Caco-2 (cell line): ENCODE results near the gene DNER. TPM values are rescaled to one million over a fixed set of nuclear protein-coding genes. Genes with fewer than 3 reads are reported as not detected.

Experiments
- BruUV-seq: library from RNA; stranded (reverse); fragments of 400-500 nt; replicated peaks from 2 replicates; lab custom pipeline; 2021; lab: Mats Ljungman, UMichigan
- CTCF ChIA-PET: fragments of 300-600 bp; sonication (Branson Sonifier 250); formaldehyde crosslinking; loops from one replicate; lab custom pipeline; 2022; ENCODE audit warnings: antibody characterized with exemption; lab: Charles Lee
- POLR2A ChIA-PET: fragments of 300-600 bp; sonication (Branson Sonifier 250); formaldehyde crosslinking; loops from one replicate; lab custom pipeline; 2022; ENCODE audit warnings: antibody characterized with exemption; lab: Charles Lee
- DNase-seq, 2 experiments: peaks; one replicate each; pipeline versions ENCODE4 v3.0.0 to v3.0.0-alpha.2; 2020 to 2022
- H3K27me3 ChIP-seq: replicated peaks from 2 replicates; pipeline ENCODE4 v1.6.0; 2011; ENCODE audit warnings: low read length; ENCODE audit not compliant: control insufficient read depth, insufficient read depth
- H3K36me3 ChIP-seq: 2 replicates; pipeline ENCODE4 v1.5.1; 2011; ENCODE audit warnings: low read length; ENCODE audit not compliant: control insufficient read depth, insufficient read depth
- H3K4me1 ChIP-seq: fragments of 250-450 bp; sonication (Bioruptor Pico); 2 replicates; pipeline ENCODE4 v1.5.1; 2020; ENCODE audit warnings: mild to moderate bottlenecking
- H3K4me3 ChIP-seq: 2 replicates; pipeline ENCODE4 v1.5.1; 2011; ENCODE audit warnings: low read depth, mild to moderate bottlenecking, control low read depth, low read length
- H3K9me3 ChIP-seq: fragments of 250-450 bp; sonication (Bioruptor Pico); 2 replicates; pipeline ENCODE4 v1.5.1; 2020; ENCODE audit warnings: mild to moderate bottlenecking, moderate library complexity
- H3K27ac Mint-ChIP-seq: one replicate; pipeline ENCODE4 v1.8.0; 2022; ENCODE audit warnings: mixed read lengths; ENCODE audit not compliant: unreplicated experiment
- H3K27me3 Mint-ChIP-seq: one replicate; pipeline ENCODE4 v1.8.0; 2022; ENCODE audit warnings: mixed read lengths; ENCODE audit not compliant: insufficient read depth, unreplicated experiment
- H3K36me3 Mint-ChIP-seq: one replicate; pipeline ENCODE4 v1.8.0; 2022; ENCODE audit warnings: mild to moderate bottlenecking, mixed read lengths; ENCODE audit not compliant: insufficient read depth, unreplicated experiment
- H3K4me1 Mint-ChIP-seq: one replicate; pipeline ENCODE4 v1.8.0; 2022; ENCODE audit warnings: low read depth, mixed read lengths; ENCODE audit not compliant: unreplicated experiment
- H3K4me3 Mint-ChIP-seq: one replicate; pipeline ENCODE4 v1.8.0; 2022; ENCODE audit warnings: mild to moderate bottlenecking, moderate library complexity, mixed read lengths; ENCODE audit not compliant: unreplicated experiment
- H3K9me3 Mint-ChIP-seq: one replicate; pipeline ENCODE4 v1.8.0; 2022; ENCODE audit warnings: mixed read lengths; ENCODE audit not compliant: unreplicated experiment
- CTCF ChIP-seq, 2 experiments: fragments of 200-600 bp in 1 of 2; IDR thresholded peaks; 1 replicate in 1 of 2; 2 replicates in 1 of 2; pipeline versions ENCODE4 v1.5.1 to v1.8.0; 2011 to 2022; ENCODE audit warnings: antibody characterized with exemption in 1 of 2, control low read depth in 1 of 2, inconsistent platforms in 1 of 2, low read depth in 1 of 2, low read length in 1 of 2, mild to moderate bottlenecking in 1 of 2, moderate library complexity in 1 of 2; ENCODE audit not compliant: insufficient read depth in 1 of 2, severe bottlenecking in 1 of 2, unreplicated experiment in 1 of 2
- intact Hi-C: fragments of 100-400 bp; cut with micrococcal nuclease; formaldehyde crosslinking; loops from one replicate; pipeline ENCODE4 v1.10.0; 2022; ENCODE audit not compliant: unreplicated experiment
- total RNA-seq: library from RNA; stranded (reverse); gene quantifications from 2 replicates; pipeline ENCODE4 v1.2.3, GENCODE V29; 2022

Gene DNER
- total RNA-seq, 1 experiment from 2014 or later = not detected

- H3K4me1 ChIP-seq = no peaks in the 10 kb centered on the region
- TF ChIP-seq CTCF (IDR thresholded peaks at IDR 0.05; ENCODE audit: insufficient read depth in 1 of 2, low read depth in 1 of 2, low read length in 1 of 2, severe bottlenecking in 1 of 2, unreplicated experiment in 1 of 2) = no peak
- no peak for DNase-seq
- no peaks in the 10 kb centered on the region for H3K36me3 ChIP-seq
- no TSS peak for BruUV-seq
- H3K27me3 Mint-ChIP-seq = peaks cover 7% of the 10 kb centered on the region
- H3K36me3 Mint-ChIP-seq = no peaks in the 10 kb centered on the region
- H3K27ac Mint-ChIP-seq = no peak overlapping the region
- no peaks in the 10 kb centered on the region for H3K9me3 ChIP-seq
- no peak overlapping the region for H3K4me3 ChIP-seq
- peaks cover 18% of the 10 kb centered on the region for H3K9me3 Mint-ChIP-seq
- H3K27me3 ChIP-seq = no peaks in the 10 kb centered on the region
- CTCF ChIA-PET = interaction anchor here (0.7 kb wide), 1 partner anchor 23 kb away, joined by 4 read pairs; no protein-coding TSS in a partner anchor
- H3K4me1 Mint-ChIP-seq = no peaks in the 10 kb centered on the region
- POLR2A ChIA-PET = no interaction called here
- intact Hi-C loops = no loop called here
- no peak overlapping the region for H3K4me3 Mint-ChIP-seq
Measured at GRCh38 chr2:229425598-229425997, 288.8 kb downstream of the DNER start.

DNA sequence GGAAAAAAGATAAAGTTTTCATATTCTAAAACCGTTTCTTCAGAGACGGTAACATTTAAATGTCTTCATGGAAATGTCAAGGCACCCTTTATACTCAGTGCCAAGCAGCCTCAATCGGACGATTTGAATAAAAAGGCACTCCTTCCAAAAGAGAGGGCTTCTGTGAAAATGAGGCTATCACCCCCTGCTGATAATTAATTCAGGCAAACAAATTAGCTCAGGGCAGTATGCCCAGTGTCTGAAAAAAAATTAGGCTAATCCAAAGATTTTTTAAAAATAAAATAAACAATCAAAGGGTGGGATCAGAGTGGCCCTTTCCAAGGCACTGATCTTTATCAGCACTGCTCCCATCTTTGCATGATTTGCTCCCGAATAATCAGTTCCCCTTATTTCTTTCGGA lies 292.3 kb downstream of the DNER start:
- DNase-seq = no peak
- intact Hi-C loops = no loop called here
- no peak for TF ChIP-seq CTCF (IDR thresholded peaks at IDR 0.05; ENCODE audit: insufficient read depth in 1 of 2, low read depth in 1 of 2, low read length in 1 of 2, severe bottlenecking in 1 of 2, unreplicated experiment in 1 of 2)
- CTCF ChIA-PET = no interaction called here
- POLR2A ChIA-PET = no interaction called here
- peaks cover 18% of the 10 kb centered on the region for H3K9me3 Mint-ChIP-seq
- Histone ChIP-seq H3K27me3 (no peaks in the 10 kb centered on the region), H3K9me3 (no peaks in the 10 kb centered on the region), H3K36me3 (no peaks in the 10 kb centered on the region), H3K4me3 (no peak overlapping the region), H3K4me1 (no peaks in the 10 kb centered on the region)
- H3K4me3 Mint-ChIP-seq = no peak overlapping the region
- H3K27ac Mint-ChIP-seq = no peak overlapping the region
- H3K36me3 Mint-ChIP-seq = no peaks in the 10 kb centered on the region
- no peaks in the 10 kb centered on the region for H3K27me3 Mint-ChIP-seq
- no peaks in the 10 kb centered on the region for H3K4me1 Mint-ChIP-seq
- BruUV-seq = no TSS peak

DNA sequence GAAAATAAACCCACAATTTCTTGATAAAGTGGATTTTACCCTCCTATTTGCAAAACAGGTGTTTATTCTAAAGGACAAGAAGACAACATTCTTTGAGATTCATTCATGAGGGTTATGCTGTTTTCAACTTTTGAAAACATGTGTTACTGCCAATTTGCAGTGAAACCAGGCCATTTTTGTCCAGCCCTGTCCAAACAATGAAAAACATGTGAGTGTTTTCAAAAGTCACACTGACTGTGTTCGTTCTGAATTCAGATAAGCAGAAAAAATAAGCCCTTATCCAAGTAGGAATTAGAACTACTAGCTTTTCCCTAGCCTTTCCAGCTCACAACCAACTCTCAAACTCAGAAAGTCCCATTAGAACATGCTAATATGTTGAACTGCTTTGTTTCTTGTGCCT lies 295.2 kb downstream of the DNER start:
- intact Hi-C loops = no loop called here
- Histone ChIP-seq H3K36me3 (no peaks in the 10 kb centered on the region), H3K4me3 (no peak overlapping the region), H3K9me3 (no peaks in the 10 kb centered on the region), H3K27me3 (no peaks in the 10 kb centered on the region), H3K4me1 (no peaks in the 10 kb centered on the region)
- H3K36me3 Mint-ChIP-seq = no peaks in the 10 kb centered on the region
- H3K4me3 Mint-ChIP-seq = no peak overlapping the region
- H3K27me3 Mint-ChIP-seq = peaks cover 3% of the 10 kb centered on the region
- no TSS peak for BruUV-seq
- ChIA-PET POLR2A (no interaction called here), CTCF (no interaction called here)
- H3K4me1 Mint-ChIP-seq = no peaks in the 10 kb centered on the region
- H3K27ac Mint-ChIP-seq = no peak overlapping the region
- DNase-seq = no peak
- H3K9me3 Mint-ChIP-seq = peaks cover 18% of the 10 kb centered on the region
- TF ChIP-seq CTCF (IDR thresholded peaks at IDR 0.05; ENCODE audit: insufficient read depth in 1 of 2, low read depth in 1 of 2, low read length in 1 of 2, severe bottlenecking in 1 of 2, unreplicated experiment in 1 of 2) = no peak
